ENCODE measurements around the gene NEAT1.

GRCh38 chr11:65435981-65436411, 13.4 kb downstream of the NEAT1 start:
- TF ChIP-seq CTCF (IDR thresholded peaks at IDR 0.05) (no peak), POLR2A (IDR thresholded peaks at IDR 0.05) (no peak)

All from esophagus squamous epithelium (tissue), 4 donors.